B cell (primary cell): ENCODE results near the gene VPS51. TPM values are rescaled to one million over a fixed set of nuclear protein-coding genes. Genes with fewer than 3 reads are reported as not detected.

Source experiments
- ATAC-seq: fragments of 200-7000 bp; cut with Tn5 transposase; one replicate; pipeline ENCODE4 v1.10.0; 2021; ENCODE audit warnings: low read depth, mild to moderate bottlenecking, moderate number of reproducible peaks, moderate library complexity
- CTCF ChIA-PET: fragments of 350-600 bp; sonication (Branson Sonifier 250); formaldehyde crosslinking; loops from one replicate; lab custom pipeline; 2021; ENCODE audit warnings: antibody characterized with exemption, inconsistent platforms; lab: Charles Lee
- POLR2A ChIA-PET: fragments of 350-600 bp; sonication (Branson Sonifier 250); formaldehyde crosslinking; loops from one replicate; lab custom pipeline; 2021; ENCODE audit warnings: antibody characterized with exemption; lab: Charles Lee
- DNase-seq: peaks from one replicate; pipeline ENCODE4 v3.0.0; 2013
- H2AFZ ChIP-seq: 2 replicates; pipeline ENCODE4 v1.6.1; 2012; ENCODE audit warnings: mild to moderate bottlenecking, low read depth, low read length; ENCODE audit not compliant: insufficient read depth, poor library complexity, severe bottlenecking
- H3K27ac ChIP-seq, 2 donors: 1 replicate in 1 of 2; 2 replicates in 1 of 2; pipeline ENCODE4 v1.5.1; 2012 to 2013; ENCODE audit warnings: low read length in 2 of 2, mild to moderate bottlenecking in 2 of 2, moderate library complexity in 1 of 2
- H3K27me3 ChIP-seq, 4 experiments: fragments of 200-600 bp in 1 of 4; sonication (generic) in 1 of 4; replicated peaks in 1 of 4; 1 replicate in 2 of 4; 2 replicates in 2 of 4; pipeline versions ENCODE4 v1.6.1 to v1.7.0; 2013 to 2016; ENCODE audit warnings: low read length in 3 of 4, mild to moderate bottlenecking in 2 of 4, mixed read lengths in 1 of 4, moderate library complexity in 1 of 4; ENCODE audit not compliant: insufficient read depth in 4 of 4, control insufficient read depth in 3 of 4; ENCODE audit errors: control extremely low read depth in 1 of 4
- H3K36me3 ChIP-seq, 2 experiments: replicated peaks in 1 of 2; 1 replicate in 1 of 2; 2 replicates in 1 of 2; pipeline versions ENCODE4 v1.6.1 to v1.7.1; 2013; ENCODE audit warnings: low read length in 1 of 2; ENCODE audit not compliant: insufficient read depth in 2 of 2, control insufficient read depth in 1 of 2; ENCODE audit errors: control extremely low read depth in 1 of 2, extremely low read depth in 1 of 2
- H3K4me1 ChIP-seq, 2 donors: fragments of 200-600 bp in 1 of 2; sonication (generic) in 1 of 2; 1 replicate in 1 of 2; 2 replicates in 1 of 2; pipeline versions ENCODE4 v1.5.1 to v1.6.1; 2013 to 2017; ENCODE audit warnings: low read length in 2 of 2; ENCODE audit not compliant: control insufficient read depth in 2 of 2, insufficient read depth in 2 of 2
- H3K4me2 ChIP-seq: replicated peaks from 2 replicates; pipeline ENCODE3; 2012; ENCODE audit warnings: mild to moderate bottlenecking, low read depth, low read length; ENCODE audit not compliant: poor library complexity, severe bottlenecking
- H3K4me3 ChIP-seq, 5 experiments: fragments of 200-600 bp in 1 of 5; sonication (generic) in 1 of 5; 1 replicate in 3 of 5; 2 replicates in 2 of 5; pipeline versions ENCODE4 v1.5.1 to v1.7.0; 2011 to 2016; ENCODE audit warnings: low read length in 4 of 5, mild to moderate bottlenecking in 4 of 5, low read depth in 2 of 5, control low read depth in 1 of 5, moderate library complexity in 1 of 5; ENCODE audit not compliant: insufficient read depth in 1 of 5; ENCODE audit errors: control extremely low read depth in 1 of 5, extremely low read depth in 1 of 5
- H3K79me2 ChIP-seq: fragments of 200-600 bp; sonication (generic); one replicate; pipeline ENCODE4 v1.6.0; 2016; ENCODE audit warnings: low read length; ENCODE audit not compliant: control insufficient read depth, insufficient read depth
- H3K9ac ChIP-seq: fragments of 200-600 bp; sonication (generic); 2 replicates; pipeline ENCODE4 v1.6.1; 2017; ENCODE audit warnings: mild to moderate bottlenecking, low read length, moderate library complexity
- H3K9me3 ChIP-seq, 3 donors: one replicate each; pipeline versions ENCODE4 v1.6.1 to v1.7.1; 2013; ENCODE audit warnings: low read length in 2 of 3; ENCODE audit not compliant: control insufficient read depth in 2 of 3, insufficient read depth in 1 of 3; ENCODE audit errors: control extremely low read depth in 1 of 3
- H4K20me1 ChIP-seq: 2 replicates; pipeline ENCODE4 v1.6.0; 2012; ENCODE audit warnings: mild to moderate bottlenecking, low read length; ENCODE audit not compliant: insufficient read depth, control insufficient read depth, poor library complexity, severe bottlenecking
- H3K27ac Mint-ChIP-seq: one replicate; pipeline ENCODE4 v1.8.0; 2021; ENCODE audit warnings: mixed read lengths
- H3K27me3 Mint-ChIP-seq: one replicate; pipeline ENCODE4 v1.8.0; 2021; ENCODE audit warnings: mixed read lengths
- H3K4me1 Mint-ChIP-seq: one replicate; pipeline ENCODE4 v1.8.0; 2021; ENCODE audit warnings: mixed read lengths
- H3K4me3 Mint-ChIP-seq: one replicate; pipeline ENCODE4 v1.8.0; 2021; ENCODE audit warnings: mixed read lengths
- H3K9me3 Mint-ChIP-seq: one replicate; pipeline ENCODE4 v1.8.0; 2022; ENCODE audit warnings: mixed read lengths; ENCODE audit not compliant: insufficient read depth
- EZH2 ChIP-seq: IDR thresholded peaks from 2 replicates; pipeline ENCODE4 v1.6.1; 2012; ENCODE audit warnings: borderline replicate concordance, low read depth, mild to moderate bottlenecking, moderate library complexity, low read length; ENCODE audit not compliant: insufficient read depth, poor library complexity, severe bottlenecking
- WGBS: methylation state at CpG from one replicate; pipeline ENCODE4 v1.1.5; 2013; ENCODE audit warnings: missing lambda C conversion rate; ENCODE audit not compliant: insufficient coverage; 5-methylcytosine and 5-hydroxymethylcytosine counted together
- intact Hi-C: fragments of 100-400 bp; cut with micrococcal nuclease; formaldehyde crosslinking; loops from one replicate; pipeline ENCODE4 v1.10.0; 2022
- polyA plus RNA-seq: library from polyadenylated mRNA; depleted of rRNA; stranded (reverse); fragments of >200 nt; gene quantifications from 2 replicates; pipeline ENCODE4 v1.2.3, GENCODE V29; 2012
- total RNA-seq, 2 donors: library from RNA; stranded (reverse); fragments of 120-200 nt in 1 of 2; gene quantifications; 1 replicate in 1 of 2; 2 replicates in 1 of 2; pipeline versions ENCODE4 v1.2.3 to v1.2.4, GENCODE V29; 2013 to 2022
- TF ChIP-seq, protein P1 (sequence below): fragments of 200-600 bp; IDR thresholded peaks from one replicate; pipeline ENCODE4 v1.8.0; 2022; ENCODE audit warnings: antibody characterized with exemption, mild to moderate bottlenecking

VPS51 gene
- total and polyA plus RNA-seq, 2 donors (not counting 1 experiment from before 2014, with no cell fraction given), result 206 to 223 TPM

DNA sequence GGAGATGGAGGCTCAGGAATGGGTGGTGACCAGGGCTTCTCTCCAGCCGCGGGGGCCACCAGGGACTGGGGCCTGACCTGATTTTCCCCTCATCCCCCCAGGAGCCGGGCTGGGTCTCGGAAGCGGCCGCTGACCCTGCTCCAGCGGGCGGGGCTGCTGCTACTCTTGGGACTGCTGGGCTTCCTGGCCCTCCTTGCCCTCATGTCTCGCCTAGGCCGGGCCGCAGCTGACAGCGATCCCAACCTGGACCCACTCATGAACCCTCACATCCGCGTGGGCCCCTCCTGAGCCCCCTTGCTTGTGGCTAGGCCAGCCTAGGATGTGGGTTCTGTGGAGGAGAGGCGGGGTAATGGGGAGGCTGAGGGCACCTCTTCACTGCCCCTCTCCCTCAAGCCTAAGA, 8.2 kb upstream of the VPS51 start:
- POLR2A ChIA-PET, result no interaction called here
- Mint-ChIP-seq H3K27ac (no peak overlapping the region), H3K4me1 (peaks cover 27% of the 10 kb centered on the region), H3K9me3 (no peaks in the 10 kb centered on the region), H3K4me3 (no peak overlapping the region), H3K27me3 (no peaks in the 10 kb centered on the region)
- over 99% methylated on average over 11 of the region's 15 CpGs for WGBS
- intact Hi-C loops, result no loop called here
- Histone ChIP-seq H3K4me3 (no peak overlapping the region), H3K9me3 (no peaks in the 10 kb centered on the region), H3K4me1 (peaks cover 12 to 19% of the 10 kb centered on the region in 2 donors), H3K27ac (no peak overlapping the region), H3K79me2 (peaks cover 21% of the 10 kb centered on the region), H2AFZ (no peak overlapping the region), H4K20me1 (peaks cover 8% of the 10 kb centered on the region), H3K9ac (no peak overlapping the region), H3K4me2 (no peak overlapping the region), H3K36me3 (peaks cover 0 to 47% of the 10 kb centered on the region in 2 experiments), H3K27me3 (no peaks in the 10 kb centered on the region)
- DNase-seq, result no peak
- no peak for ATAC-seq
- CTCF ChIA-PET, result no interaction called here
- TF ChIP-seq, protein P1, sequence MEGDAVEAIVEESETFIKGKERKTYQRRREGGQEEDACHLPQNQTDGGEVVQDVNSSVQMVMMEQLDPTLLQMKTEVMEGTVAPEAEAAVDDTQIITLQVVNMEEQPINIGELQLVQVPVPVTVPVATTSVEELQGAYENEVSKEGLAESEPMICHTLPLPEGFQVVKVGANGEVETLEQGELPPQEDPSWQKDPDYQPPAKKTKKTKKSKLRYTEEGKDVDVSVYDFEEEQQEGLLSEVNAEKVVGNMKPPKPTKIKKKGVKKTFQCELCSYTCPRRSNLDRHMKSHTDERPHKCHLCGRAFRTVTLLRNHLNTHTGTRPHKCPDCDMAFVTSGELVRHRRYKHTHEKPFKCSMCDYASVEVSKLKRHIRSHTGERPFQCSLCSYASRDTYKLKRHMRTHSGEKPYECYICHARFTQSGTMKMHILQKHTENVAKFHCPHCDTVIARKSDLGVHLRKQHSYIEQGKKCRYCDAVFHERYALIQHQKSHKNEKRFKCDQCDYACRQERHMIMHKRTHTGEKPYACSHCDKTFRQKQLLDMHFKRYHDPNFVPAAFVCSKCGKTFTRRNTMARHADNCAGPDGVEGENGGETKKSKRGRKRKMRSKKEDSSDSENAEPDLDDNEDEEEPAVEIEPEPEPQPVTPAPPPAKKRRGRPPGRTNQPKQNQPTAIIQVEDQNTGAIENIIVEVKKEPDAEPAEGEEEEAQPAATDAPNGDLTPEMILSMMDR, result no peak
- no peak for TF ChIP-seq EZH2

DNA sequence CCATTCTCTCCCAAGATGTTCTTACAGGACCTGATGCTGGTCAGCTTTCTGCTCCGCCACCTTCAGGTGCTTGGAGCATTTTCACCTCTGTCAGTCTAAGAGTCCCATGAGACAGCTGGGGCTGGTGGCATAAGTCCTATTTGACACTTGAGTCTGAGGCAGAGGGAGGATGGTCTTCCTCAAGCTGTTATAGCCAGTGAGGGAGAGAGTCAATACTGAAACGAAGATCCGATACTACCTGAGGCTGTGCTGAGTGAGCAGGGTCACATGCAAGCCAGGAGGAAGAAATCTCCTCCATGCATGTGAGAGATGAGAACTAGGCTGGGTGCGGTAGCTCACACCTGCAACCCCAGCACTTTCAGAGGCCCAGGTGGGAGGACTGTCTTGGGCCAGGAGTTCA, 6.4 kb upstream of the VPS51 start:
- Histone ChIP-seq H3K27me3 (no peaks in the 10 kb centered on the region), H3K9ac (no peak overlapping the region), H3K9me3 (no peaks in the 10 kb centered on the region), H3K36me3 (peaks cover 0 to 47% of the 10 kb centered on the region in 2 experiments), H3K79me2 (peaks cover 17% of the 10 kb centered on the region), H3K4me3 (no peak overlapping the region), H4K20me1 (peaks cover 5% of the 10 kb centered on the region), H2AFZ (no peak overlapping the region), H3K4me2 (no peak overlapping the region), H3K27ac (no peak overlapping the region), H3K4me1 (peaks cover 6 to 9% of the 10 kb centered on the region in 2 donors)
- DNase-seq (no peak), ATAC-seq (no peak)
- Mint-ChIP-seq H3K4me1 (peaks cover 12% of the 10 kb centered on the region), H3K27ac (no peak overlapping the region), H3K4me3 (no peak overlapping the region), H3K9me3 (no peaks in the 10 kb centered on the region), H3K27me3 (no peaks in the 10 kb centered on the region)
- ChIA-PET POLR2A (interaction anchor here (0.7 kb wide), 1 partner anchor 91 kb away, joined by 6 read pairs; no protein-coding TSS in a partner anchor), CTCF (interaction anchor here (1.4 to 1.7 kb wide), 2 partner anchors 11 to 23 kb away, joined by 4 to 5 read pairs; partner anchors contain the start of gene TM7SF2)
- 96% methylated on average over 2 of the region's 4 CpGs for whole genome bisulfite sequencing
- no peak for TF ChIP-seq EZH2
- TF ChIP-seq, protein P1, result no peak
- intact Hi-C loops, result no loop called here
